KMS-11 (cell line): ENCODE data around the gene VAV1.
A peak's percentile ranks its signal among the peaks of the same experiment; 100 is the strongest.
"Not testable (repeated sequence)": the region's sequence is repeated elsewhere in the genome, so short reads cannot be mapped to it uniquely, and the experiment has no call there.

Source experiments
- H2AFZ ChIP-seq: fragments of 200-600 bp; sonication (generic); 2 replicates; pipeline ENCODE4 v1.6.1; 2016; ENCODE audit warnings: antibody characterized with exemption, mixed run types, low read depth
- H3K27ac ChIP-seq: fragments of 200-600 bp; sonication (generic); 2 replicates; pipeline ENCODE4 v1.6.1; 2016; ENCODE audit warnings: mild to moderate bottlenecking, mixed run types
- H3K27me3 ChIP-seq: fragments of 200-600 bp; sonication (generic); 2 replicates; pipeline ENCODE4 v1.6.1; 2017; ENCODE audit warnings: mild to moderate bottlenecking, low read depth, mixed run types, moderate library complexity; ENCODE audit not compliant: insufficient read depth
- H3K36me3 ChIP-seq: fragments of 200-600 bp; sonication (generic); 2 replicates; pipeline ENCODE4 v1.6.1; 2017; ENCODE audit warnings: mild to moderate bottlenecking, mixed run types; ENCODE audit not compliant: insufficient read depth
- H3K4me1 ChIP-seq: fragments of 200-600 bp; sonication (generic); 2 replicates; pipeline ENCODE4 v1.6.1; 2016; ENCODE audit warnings: mild to moderate bottlenecking, low read depth, mixed run types; ENCODE audit not compliant: poor library complexity, severe bottlenecking
- H3K4me2 ChIP-seq: fragments of 200-600 bp; sonication (generic); 2 replicates; pipeline ENCODE4 v1.7.0; 2016; ENCODE audit warnings: mild to moderate bottlenecking, mixed run types
- H3K4me3 ChIP-seq: fragments of 200-600 bp; sonication (generic); IDR thresholded peaks from 2 replicates; pipeline ENCODE4 v1.6.1; 2017; ENCODE audit warnings: low read depth, low read length, mixed read lengths; ENCODE audit not compliant: insufficient read depth
- H3K79me2 ChIP-seq: fragments of 200-600 bp; sonication (generic); 2 replicates; pipeline ENCODE4 v1.6.1; 2016; ENCODE audit warnings: low read depth, mixed run types; ENCODE audit not compliant: insufficient read depth
- H3K9ac ChIP-seq: fragments of 200-600 bp; sonication (generic); 2 replicates; pipeline ENCODE4 v1.6.1; 2016; ENCODE audit warnings: mild to moderate bottlenecking, mixed run types
- H4K20me1 ChIP-seq: fragments of 200-600 bp; sonication (generic); 2 replicates; pipeline ENCODE4 v1.6.1; 2016; ENCODE audit warnings: mild to moderate bottlenecking, mixed run types; ENCODE audit not compliant: insufficient read depth
- TF ChIP-seq, protein P1 (sequence below): fragments of 200-600 bp; sonication (generic); conservative IDR thresholded peaks from 2 replicates; pipeline ENCODE4 v1.6.1; 2017; ENCODE audit warnings: low read depth, mild to moderate bottlenecking, antibody characterized with exemption, low read length, moderate library complexity, mixed read lengths

The VAV1 gene

GRCh38 chr19:6760606-6761005 is 11.9 kb upstream of the VAV1 start:
- H4K20me1 ChIP-seq: no peaks in the 10 kb centered on the region
- peaks cover 6% of the 10 kb centered on the region; the same call in 1 of the 2 replicates for H3K79me2 ChIP-seq
- no peaks in the 10 kb centered on the region for H3K27me3 ChIP-seq
- no peak overlapping the region for H2AFZ ChIP-seq
- H3K36me3 ChIP-seq: no peaks in the 10 kb centered on the region
- H3K9ac ChIP-seq: no peak overlapping the region
- H3K4me1 ChIP-seq: peaks cover 14% of the 10 kb centered on the region
- TF ChIP-seq, protein P1, sequence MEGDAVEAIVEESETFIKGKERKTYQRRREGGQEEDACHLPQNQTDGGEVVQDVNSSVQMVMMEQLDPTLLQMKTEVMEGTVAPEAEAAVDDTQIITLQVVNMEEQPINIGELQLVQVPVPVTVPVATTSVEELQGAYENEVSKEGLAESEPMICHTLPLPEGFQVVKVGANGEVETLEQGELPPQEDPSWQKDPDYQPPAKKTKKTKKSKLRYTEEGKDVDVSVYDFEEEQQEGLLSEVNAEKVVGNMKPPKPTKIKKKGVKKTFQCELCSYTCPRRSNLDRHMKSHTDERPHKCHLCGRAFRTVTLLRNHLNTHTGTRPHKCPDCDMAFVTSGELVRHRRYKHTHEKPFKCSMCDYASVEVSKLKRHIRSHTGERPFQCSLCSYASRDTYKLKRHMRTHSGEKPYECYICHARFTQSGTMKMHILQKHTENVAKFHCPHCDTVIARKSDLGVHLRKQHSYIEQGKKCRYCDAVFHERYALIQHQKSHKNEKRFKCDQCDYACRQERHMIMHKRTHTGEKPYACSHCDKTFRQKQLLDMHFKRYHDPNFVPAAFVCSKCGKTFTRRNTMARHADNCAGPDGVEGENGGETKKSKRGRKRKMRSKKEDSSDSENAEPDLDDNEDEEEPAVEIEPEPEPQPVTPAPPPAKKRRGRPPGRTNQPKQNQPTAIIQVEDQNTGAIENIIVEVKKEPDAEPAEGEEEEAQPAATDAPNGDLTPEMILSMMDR: no peak
- H3K4me2 ChIP-seq: no peak overlapping the region
- no peak overlapping the region for H3K27ac ChIP-seq
- H3K4me3 ChIP-seq: no peak overlapping the region

DNA sequence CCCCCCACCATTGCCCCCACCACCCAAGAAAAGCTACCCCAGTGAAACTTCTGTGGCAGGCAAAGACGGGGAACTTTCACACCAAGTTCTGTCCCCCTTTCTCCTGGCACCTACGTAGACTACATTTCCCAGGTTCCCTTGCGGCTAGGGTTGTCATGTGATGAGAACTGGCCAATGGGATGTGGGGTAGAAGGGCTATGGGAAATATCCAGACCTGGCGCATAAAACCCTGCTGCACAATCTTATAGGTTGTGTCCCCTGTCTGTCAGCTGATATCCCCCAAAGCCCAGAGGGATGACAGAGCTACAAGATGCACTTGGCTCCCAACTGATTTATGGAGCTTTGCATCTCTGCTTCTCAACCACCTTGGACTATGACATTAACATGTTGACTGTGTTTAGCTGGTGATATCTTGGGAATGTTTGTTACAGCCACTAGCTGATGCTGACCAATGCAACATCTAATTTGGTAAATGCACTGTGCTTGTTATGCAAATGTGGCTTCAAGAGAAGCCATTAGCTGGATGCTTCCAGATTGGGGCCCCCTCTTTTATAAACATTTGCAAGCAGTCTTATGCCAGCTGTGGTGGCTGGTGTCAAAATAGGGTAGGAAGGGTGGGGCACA is 11.3 kb upstream of the VAV1 start:
- Histone ChIP-seq H3K4me2 (no peak overlapping the region), H3K27me3 (no peaks in the 10 kb centered on the region), H2AFZ (no peak overlapping the region), H3K9ac (no peak overlapping the region), H3K79me2 (peaks cover 12% of the 10 kb centered on the region; the same call in 1 of the 2 replicates), H3K36me3 (no peaks in the 10 kb centered on the region), H3K27ac (no peak overlapping the region), H3K4me3 (no peak overlapping the region), H3K4me1 (peaks cover 19% of the 10 kb centered on the region), H4K20me1 (no peaks in the 10 kb centered on the region)
- TF ChIP-seq, protein P1: no peak

- not testable (repeated sequence) for H3K27ac ChIP-seq, H3K36me3 ChIP-seq, H3K9ac ChIP-seq, H3K4me2 ChIP-seq, H3K27me3 ChIP-seq, H4K20me1 ChIP-seq, H2AFZ ChIP-seq, H3K4me3 ChIP-seq
- Histone ChIP-seq H3K4me1 (peaks cover 22% of the 10 kb centered on the region), H3K79me2 (peaks cover 15% of the 10 kb centered on the region; the same call in 1 of the 2 replicates)
Observed at GRCh38 chr19:6762253-6762797, 10.2 kb upstream of the VAV1 start.

DNA sequence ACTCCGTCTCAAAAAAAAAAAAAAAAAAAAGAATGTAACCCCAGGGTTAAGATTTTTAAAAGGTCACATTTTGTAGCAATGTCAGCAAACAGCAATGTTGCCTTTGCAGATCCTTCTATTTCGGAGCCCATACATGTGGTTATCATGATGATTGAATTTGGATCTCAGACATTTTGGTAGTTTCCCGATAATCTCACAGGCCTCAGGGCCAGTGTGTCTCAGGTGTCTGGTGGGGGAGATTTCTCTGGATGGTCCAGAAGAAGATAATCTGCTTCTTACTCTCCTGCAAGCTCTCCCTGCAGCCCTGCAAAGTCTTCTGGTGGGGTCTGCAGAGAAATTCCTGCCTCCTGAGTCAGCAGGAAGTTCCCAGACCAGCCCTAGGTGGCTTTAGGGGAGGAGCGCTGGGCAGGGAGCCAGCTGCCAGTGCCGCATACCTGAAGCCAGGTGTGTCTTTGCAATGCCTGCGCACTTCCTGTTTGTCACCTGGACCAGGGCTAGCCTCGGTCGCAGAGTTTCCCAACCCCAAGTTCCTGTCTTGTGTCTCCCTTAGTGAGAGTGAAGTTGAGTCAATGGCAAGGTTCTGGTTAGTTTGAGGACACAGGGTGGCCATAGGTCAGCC is 6.7 kb upstream of the VAV1 start:
- peaks cover 20% of the 10 kb centered on the region for H3K4me1 ChIP-seq
- no peak overlapping the region for H3K4me3 ChIP-seq
- TF ChIP-seq, protein P1: no peak
- no peak overlapping the region for H3K27ac ChIP-seq
- no peaks in the 10 kb centered on the region for H4K20me1 ChIP-seq
- H3K79me2 ChIP-seq: peaks cover 15% of the 10 kb centered on the region; the same call in 1 of the 2 replicates
- H3K9ac ChIP-seq: no peak overlapping the region; the same call in 1 of the 2 replicates
- H3K4me2 ChIP-seq: peak overlapping the region; percentile 61
- H3K27me3 ChIP-seq: no peaks in the 10 kb centered on the region
- H2AFZ ChIP-seq: no peak overlapping the region
- H3K36me3 ChIP-seq: no peaks in the 10 kb centered on the region
